HG03565 (cell line): ENCODE measurements around the gene ZP3.
"Not testable (repeated sequence)": the region's sequence is repeated elsewhere in the genome, so short reads cannot be mapped to it uniquely, and the experiment has no call there.

Source experiments
- ATAC-seq: cut with Tn5 transposase; IDR thresholded peaks from one replicate; pipeline ENCODE4 v1.9.1; 2021; ENCODE audit warnings: mild to moderate bottlenecking, moderate library complexity; ENCODE audit not compliant: unreplicated experiment

Gene ZP3

DNA sequence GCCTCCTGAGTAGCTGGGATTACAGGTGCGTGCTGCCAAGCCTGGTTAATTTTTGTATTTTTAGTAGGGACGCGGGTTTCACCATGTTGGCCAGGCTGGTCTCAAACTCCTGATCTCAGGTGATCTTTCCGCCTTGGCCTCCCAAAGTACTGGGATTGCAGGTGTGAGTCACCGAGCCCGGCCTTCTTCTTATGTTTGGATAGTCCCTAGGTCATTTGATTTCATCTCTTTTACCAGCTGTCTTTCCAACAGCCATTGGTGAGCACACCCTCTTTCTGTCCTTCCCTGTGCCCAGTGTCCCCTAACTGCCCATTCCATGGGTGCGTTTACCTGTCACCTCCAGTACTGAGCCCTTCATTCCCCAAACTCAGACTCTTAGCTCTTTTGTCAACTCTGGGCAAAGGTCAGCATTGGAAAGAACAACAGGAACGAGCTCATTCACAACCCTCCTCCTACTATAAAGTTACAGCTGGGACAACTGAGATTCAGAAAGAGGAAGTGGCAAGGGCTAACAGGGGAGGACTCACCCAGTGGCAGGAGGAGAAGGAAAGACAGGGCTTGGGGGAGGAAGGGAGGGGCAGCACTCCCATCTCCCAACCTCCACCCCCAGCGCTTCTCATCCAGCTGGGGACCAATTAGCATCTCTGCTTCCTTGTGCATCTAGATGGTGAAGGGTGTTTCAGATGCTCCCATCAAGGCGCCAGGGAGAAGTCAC, 20.8 kb upstream of the ZP3 start:
- ATAC-seq: no peak

DNA sequence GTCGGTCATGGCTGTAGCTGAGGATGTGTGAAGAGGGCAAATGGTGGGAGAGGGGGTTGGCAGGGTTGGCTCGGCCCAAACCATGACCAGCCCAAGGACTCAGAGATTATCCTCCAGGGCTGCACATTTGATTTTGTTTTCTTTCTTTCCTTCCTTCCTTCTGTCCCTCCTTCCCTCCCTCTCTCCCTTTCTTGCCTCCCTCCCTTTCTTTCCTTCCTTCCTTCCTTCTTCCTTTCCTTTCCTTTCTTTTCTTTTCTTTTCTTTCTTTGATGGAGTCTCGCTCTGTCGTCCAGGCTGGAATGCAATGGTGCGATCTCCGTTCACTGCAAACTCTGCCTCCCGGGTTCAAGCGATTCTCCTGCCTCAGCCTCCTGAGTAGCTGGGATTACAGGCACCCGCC, 19.0 kb upstream of the ZP3 start:
- no peak for ATAC-seq

- ATAC-seq: no peak
Observed at GRCh38 chr7:76407718-76408117, 17.0 kb upstream of the ZP3 start.

DNA sequence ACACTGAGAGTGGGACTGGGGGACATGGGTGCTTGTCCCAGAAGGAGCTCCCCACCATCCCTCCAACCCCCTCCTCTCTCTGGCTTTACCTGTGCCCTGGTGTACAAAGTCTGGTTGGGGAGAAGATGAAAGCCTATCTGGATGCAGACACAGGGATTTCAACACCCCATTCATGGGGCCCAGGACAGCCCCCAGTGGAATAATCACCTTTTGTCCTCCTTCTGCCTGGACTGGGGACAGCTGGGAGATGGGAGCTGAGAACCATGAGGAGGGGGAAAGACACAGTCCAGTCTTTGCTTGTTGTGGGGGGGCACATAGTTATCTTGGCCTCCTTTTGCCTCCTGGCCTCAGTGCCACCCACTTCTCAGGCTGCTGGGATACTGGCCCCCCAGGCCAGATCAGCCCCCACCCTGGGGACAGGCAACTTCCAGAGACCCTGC, 16.6 kb upstream of the ZP3 start:
- ATAC-seq: no peak

DNA sequence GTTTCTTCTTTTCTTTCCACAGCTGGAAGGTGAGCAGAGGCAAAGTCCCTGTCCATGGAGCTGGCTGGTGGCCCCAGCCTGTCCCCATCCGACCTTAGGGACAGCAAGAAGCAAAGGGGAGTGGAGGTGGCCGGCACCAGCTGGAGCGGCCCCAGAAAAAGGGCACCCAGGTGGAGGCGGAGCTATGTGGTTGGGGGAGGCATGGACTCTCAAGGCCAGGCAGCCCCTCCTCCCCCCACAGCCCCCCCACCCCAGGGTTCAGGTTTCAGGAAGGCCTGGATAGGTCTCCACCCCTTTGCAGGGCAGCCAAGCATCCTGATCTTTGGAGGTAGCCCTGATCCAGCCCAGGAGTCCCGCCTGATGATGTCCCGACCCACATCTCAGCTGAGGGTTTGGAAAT, 15.2 kb upstream of the ZP3 start, which contains the start of gene SSC4D:
Gene SSC4D, minus strand, starts transcription at position 161 of the 400 bp plus-strand sequence. CDS start 5,258 bp downstream, outside the sequence.
- ATAC-seq: no peak

GRCh38 chr7:76411626-76412025, 13.1 kb upstream of the ZP3 start:
- ATAC-seq: no peak

- no peak for ATAC-seq
Observed at GRCh38 chr7:76412249-76412648, 12.5 kb upstream of the ZP3 start.

- not testable (repeated sequence) for ATAC-seq
Observed at GRCh38 chr7:76417654-76418310, 7.0 kb upstream of the ZP3 start.

DNA sequence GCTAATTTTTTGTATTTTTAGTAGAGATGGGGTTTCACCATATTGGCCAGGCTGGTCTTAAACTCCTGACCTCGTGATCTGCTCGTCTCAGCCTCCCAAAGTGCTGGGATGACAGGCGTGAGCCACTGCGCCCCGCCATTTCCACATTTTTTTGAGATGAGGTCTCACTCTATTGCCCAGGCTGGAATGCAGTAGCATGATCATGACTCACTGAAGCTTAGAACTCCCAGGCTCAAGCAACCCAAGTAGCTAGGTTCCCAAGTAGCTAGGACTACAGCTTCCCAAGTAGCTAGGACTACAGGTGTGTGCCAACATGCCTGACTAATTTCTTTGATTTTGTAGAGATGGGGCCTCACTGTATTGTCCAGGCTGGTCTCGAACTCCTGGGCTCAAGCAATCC, 3.7 kb upstream of the ZP3 start:
- ATAC-seq: not testable (repeated sequence)

DNA sequence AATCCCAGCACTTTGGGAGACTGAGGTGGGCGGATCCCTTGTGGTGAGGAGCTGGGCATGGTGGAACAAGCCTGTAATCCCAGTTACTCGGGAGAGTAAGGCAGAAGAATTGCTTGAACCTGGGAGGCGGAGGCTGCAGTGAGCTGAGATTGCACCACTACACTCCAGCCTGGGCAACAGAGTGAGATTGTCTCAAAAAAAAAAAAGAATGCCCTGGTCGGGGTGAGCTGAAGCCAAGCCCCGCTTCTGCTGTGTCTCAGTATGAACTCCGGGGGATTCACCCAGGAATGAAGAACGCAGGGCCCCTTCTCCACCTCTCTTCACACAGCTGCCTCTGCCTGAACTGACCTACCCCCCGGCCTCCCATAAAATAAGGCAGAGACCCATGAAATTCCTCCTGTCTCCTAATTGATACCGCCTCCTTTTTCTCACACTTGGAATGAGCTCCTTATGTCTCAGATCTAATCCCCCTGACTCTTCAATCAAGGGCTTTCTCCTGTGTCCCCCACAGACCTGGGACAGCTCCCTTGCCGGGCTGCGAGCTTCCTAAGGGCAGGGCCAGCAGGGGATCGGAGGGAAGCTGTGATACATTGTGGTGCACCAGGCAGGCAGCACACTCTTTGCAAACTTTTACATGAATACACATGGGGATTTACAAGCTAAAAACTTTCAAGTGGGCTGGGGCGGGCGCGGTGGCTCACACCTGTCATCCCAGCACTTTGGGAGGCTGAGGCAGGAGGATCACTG, 911 bp upstream of the ZP3 start:
- ATAC-seq: no peak

- ATAC-seq: no peak
Observed at GRCh38 chr7:76425156-76425555, 406 bp downstream of the ZP3 start.

DNA sequence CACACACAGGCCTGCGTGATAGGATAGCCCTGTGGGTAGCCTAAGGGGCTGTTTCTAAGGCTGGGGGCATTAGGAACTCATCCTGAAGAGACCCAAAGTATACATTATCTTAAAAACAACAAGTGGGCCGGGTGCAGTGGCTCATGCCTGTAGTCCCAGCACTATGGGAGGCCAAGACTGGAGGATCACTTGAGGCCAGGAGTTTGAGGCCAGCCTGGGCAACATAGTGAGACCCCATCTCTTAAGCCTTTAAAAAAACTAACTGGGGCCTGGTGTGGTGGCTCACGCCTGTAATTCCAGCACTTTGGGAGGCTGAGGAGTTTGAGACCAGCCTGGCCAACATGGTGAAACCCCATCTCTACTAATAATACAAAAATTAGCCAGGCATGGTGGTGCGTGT, 808 bp downstream of the ZP3 start:
- not testable (repeated sequence) for ATAC-seq

DNA sequence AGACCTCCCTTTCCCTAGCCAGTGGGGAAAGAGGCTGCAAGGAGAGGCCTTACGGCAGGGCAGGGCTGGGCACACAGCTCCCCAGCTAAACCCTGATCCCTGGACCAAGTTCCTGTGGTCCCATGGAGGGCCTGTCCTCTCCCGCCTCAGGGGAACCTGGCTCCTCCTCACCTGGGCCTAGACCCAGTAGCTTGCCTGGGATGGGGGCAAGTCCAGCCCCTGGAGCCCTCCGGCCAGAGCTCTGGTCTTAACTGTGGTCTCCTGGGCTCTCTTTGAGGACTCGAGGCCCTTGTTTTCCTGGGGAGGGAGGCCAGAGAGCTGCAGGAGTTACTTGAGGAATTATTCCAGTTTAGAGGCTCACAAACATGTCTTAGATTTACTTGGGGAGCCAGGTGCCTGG, 1.5 kb downstream of the ZP3 start:
- no peak for ATAC-seq

DNA sequence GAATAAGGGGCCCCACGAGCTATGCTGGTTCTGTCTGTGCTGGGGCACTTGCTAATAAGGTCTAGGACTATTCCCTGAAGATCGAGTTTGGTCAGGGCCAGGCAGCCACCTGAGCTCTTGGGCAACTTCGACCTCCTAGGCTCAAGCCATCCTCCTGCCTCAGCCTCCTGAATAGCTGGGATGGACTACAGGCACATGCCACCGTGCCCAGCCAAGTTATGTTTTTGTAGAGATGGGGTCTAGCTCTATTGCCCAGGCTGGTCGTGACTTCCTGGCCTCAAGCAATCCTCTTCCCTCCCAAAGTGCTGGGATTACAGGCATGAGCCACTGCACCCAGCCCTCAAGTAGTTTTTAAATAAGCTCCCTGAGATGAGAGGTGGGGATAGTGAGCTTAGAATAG, 2.9 kb downstream of the ZP3 start:
- no peak for ATAC-seq

DNA sequence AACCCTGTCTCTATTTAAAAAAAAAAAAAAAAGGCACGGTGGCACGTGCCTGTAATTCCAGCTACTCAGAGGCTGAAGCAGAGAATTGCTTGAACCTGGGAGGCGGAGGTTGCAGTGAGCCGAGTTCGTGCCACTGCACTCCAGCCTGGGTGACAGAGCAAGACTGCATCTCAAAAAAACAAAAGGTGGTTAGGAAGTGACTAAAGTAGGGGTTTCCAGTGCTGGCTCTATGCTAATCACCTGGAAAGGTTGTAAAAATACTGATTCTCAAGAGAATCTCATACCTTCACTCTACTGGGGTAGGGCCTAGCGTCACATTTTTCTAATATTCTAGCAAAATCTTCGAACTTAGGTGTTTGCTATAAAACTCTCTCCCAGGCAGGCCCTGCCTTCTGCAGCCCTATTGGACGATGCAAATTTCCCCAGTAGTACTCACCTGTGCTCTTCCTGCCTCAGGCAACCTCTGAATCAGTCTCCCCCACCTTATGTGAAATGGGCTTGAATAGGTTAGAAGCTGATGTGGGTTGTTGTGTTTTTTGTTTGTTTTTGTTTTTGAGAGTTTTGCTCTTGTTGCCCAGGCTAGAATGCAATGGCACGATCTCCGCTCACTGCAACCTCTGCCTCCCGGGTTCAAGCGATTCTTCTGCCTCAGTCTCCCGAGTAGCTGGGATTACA, 3.5 kb downstream of the ZP3 start:
- no peak for ATAC-seq

DNA sequence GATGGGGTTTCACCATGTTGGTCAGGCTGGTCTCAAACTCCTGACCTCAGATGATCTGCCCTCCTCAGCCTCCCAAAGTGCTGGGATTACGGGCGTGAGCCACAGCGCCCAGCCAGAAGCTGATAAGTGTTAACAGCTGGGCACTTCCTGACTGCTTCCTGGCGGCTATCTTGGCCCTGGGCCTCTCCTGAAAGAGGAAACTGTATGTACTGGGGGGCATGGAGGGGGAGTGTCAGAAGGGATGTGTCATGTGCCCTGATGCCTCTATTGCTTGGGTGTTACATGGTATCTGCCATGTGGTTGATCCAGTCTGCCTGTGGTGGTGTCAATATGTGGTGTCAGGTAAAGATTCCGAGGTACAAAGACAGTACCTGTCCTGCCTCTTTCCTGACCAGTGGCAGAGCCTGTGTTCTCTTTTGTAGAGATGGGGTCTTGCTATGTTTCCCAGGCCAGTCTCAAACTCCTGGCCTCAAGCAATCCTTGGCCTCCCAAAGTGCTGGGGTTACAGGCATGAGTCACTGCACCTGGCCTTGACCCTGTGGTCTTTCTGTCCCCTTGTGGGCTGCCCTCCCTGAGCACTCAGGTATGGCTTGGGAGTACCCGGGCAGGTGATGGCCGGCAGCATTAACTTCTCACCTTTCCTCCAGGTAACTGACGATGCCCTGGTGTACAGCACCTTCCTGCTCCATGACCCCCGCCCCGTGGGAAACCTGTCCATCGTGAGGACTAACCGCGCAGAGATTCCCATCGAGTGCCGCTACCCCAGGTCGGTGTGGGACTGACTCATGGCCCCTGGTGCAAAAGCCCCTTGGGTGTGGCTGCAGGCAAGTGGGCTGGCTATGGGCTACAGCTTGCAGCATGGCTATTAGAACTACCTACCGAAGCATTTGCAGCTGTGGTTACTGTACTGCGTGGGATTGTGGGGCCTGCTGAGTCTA, 4.4 kb downstream of the ZP3 start:
- ATAC-seq: no peak

DNA sequence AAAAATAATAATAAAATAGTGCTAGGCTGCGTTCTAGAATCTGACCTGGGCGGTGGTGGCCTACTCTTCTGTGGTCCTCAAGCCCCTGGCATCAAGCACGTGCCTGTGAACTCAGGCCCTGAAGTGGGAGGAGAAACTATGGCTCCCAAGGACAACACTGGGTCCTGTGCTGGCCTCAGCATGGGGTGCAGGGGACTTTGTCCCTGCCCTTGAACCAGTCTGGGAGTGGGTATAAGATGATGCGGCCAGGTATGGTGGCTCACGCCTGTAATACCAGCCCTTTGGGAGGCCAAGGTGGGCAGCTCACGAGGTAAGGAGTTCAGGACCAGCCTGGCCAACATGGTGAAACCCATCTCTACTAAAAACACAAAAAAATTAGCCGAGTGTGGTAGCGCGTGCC, 5.5 kb downstream of the ZP3 start:
- ATAC-seq: no peak

- ATAC-seq: no peak
Observed at GRCh38 chr7:76430836-76431235, 6.1 kb downstream of the ZP3 start.

DNA sequence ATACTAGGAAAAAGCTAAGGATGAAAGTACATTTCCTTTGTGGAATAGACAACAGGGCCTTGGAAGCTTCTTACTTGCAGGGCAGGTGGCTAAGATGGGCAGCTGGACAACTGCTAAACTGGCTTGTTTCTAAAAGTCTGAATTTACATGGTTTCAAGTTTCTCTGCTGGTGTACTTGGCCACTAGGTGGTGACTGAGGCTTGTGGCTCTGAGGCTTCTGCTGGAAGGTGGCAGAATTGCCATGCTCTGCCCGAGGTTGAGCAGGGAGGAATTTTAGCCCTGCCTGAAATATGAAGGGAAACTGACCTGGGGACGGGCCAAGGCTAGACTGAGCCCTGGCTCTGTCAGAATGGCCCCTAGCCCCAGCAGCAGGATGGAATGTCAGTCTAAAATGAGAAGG, 13.1 kb downstream of the ZP3 start:
- peak; percentile 69 for ATAC-seq
